Naive thymus-derived CD4-positive, alpha-beta T cell (primary cell): ENCODE measurements around the gene AACS. TPM values are rescaled to one million over a fixed set of nuclear protein-coding genes. Genes with fewer than 3 reads are reported as not detected.
A peak's percentile ranks its signal among the peaks of the same experiment; 100 is the strongest.

Source experiments
- ATAC-seq: fragments of 150-1000 bp; cut with Tn5 transposase; 2 replicates; pipeline ENCODE4 v1.10.0; 2021; ENCODE audit warnings: mild to moderate bottlenecking, moderate library complexity
- CTCF ChIA-PET: fragments of 350-600 bp; sonication (Branson Sonifier 250); formaldehyde crosslinking; loops from one replicate; lab custom pipeline; 2021; ENCODE audit warnings: antibody characterized with exemption; lab: Charles Lee
- POLR2A ChIA-PET: fragments of 350-600 bp; sonication (Branson Sonifier 250); formaldehyde crosslinking; loops from one replicate; lab custom pipeline; 2021; ENCODE audit warnings: antibody characterized with exemption, inconsistent platforms; lab: Charles Lee
- DNase-seq, 9 donors: peaks; one replicate each; pipeline versions ENCODE4 v3.0.0 to v3.0.0-alpha.2; 2020 to 2022; ENCODE audit warnings: mixed read lengths in 1 of 9
- H3K27ac ChIP-seq: one replicate; pipeline ENCODE4 v1.7.0; 2013; ENCODE audit warnings: mild to moderate bottlenecking, low read depth, low read length, moderate library complexity
- H3K27me3 ChIP-seq, 2 donors: one replicate each; pipeline ENCODE4 v1.7.0; 2013; ENCODE audit warnings: low read length in 2 of 2, mild to moderate bottlenecking in 2 of 2, moderate library complexity in 2 of 2; ENCODE audit not compliant: control insufficient read depth in 2 of 2, insufficient read depth in 2 of 2
- H3K36me3 ChIP-seq, 3 experiments: 1 replicate in 2 of 3; 2 replicates in 1 of 3; pipeline ENCODE4 v1.7.0; 2013; ENCODE audit warnings: low read length in 3 of 3, mild to moderate bottlenecking in 3 of 3, moderate library complexity in 1 of 3; ENCODE audit not compliant: insufficient read depth in 3 of 3, control insufficient read depth in 2 of 3
- H3K4me1 ChIP-seq, 2 donors: one replicate each; pipeline ENCODE4 v1.7.0; 2013; ENCODE audit warnings: low read length in 2 of 2, mild to moderate bottlenecking in 2 of 2, moderate library complexity in 1 of 2; ENCODE audit not compliant: control insufficient read depth in 2 of 2, insufficient read depth in 2 of 2
- H3K4me3 ChIP-seq: 2 replicates; pipeline ENCODE4 v1.7.0; 2013; ENCODE audit warnings: mild to moderate bottlenecking, low read length
- H3K9me3 ChIP-seq, 3 experiments: 1 replicate in 2 of 3; 2 replicates in 1 of 3; pipeline ENCODE4 v1.7.0; 2013; ENCODE audit warnings: low read length in 3 of 3; ENCODE audit not compliant: control insufficient read depth in 2 of 3
- H3K27ac Mint-ChIP-seq, 9 donors: one replicate each; pipeline ENCODE4 v1.8.0; 2020 to 2022; ENCODE audit warnings: mixed read lengths in 9 of 9, mild to moderate bottlenecking in 8 of 9, moderate library complexity in 5 of 9, inconsistent platforms in 2 of 9
- H3K27me3 Mint-ChIP-seq, 5 donors: one replicate each; pipeline ENCODE4 v1.8.0; 2021 to 2022; ENCODE audit warnings: mixed read lengths in 5 of 5, mild to moderate bottlenecking in 1 of 5
- H3K36me3 Mint-ChIP-seq, 5 donors: one replicate each; pipeline ENCODE4 v1.8.0; 2020 to 2022; ENCODE audit warnings: mixed read lengths in 5 of 5, mild to moderate bottlenecking in 3 of 5, inconsistent platforms in 1 of 5
- H3K4me1 Mint-ChIP-seq, 7 donors: one replicate each; pipeline ENCODE4 v1.8.0; 2020 to 2022; ENCODE audit warnings: mixed read lengths in 7 of 7, mild to moderate bottlenecking in 3 of 7, inconsistent platforms in 1 of 7
- H3K4me3 Mint-ChIP-seq, 10 donors: one replicate each; pipeline ENCODE4 v1.8.0; 2020 to 2022; ENCODE audit warnings: mild to moderate bottlenecking in 10 of 10, mixed read lengths in 10 of 10, moderate library complexity in 6 of 10, inconsistent platforms in 2 of 10
- H3K9me3 Mint-ChIP-seq, 11 donors: one replicate each; pipeline ENCODE4 v1.8.0; 2020 to 2022; ENCODE audit warnings: mixed read lengths in 11 of 11, mild to moderate bottlenecking in 4 of 11, inconsistent platforms in 1 of 11, moderate library complexity in 1 of 11
- intact Hi-C, 2 donors: fragments of 100-400 bp; cut with micrococcal nuclease; formaldehyde crosslinking; loops; one replicate each; pipeline ENCODE4 v1.15.1; 2023
- polyA plus RNA-seq, 2 donors: library from polyadenylated mRNA; unstranded; fragments of 300-500 nt; fragmentation: Illumina TruSeq; gene quantifications; one replicate each; pipeline ENCODE4 v1.2.3, GENCODE V29; 2021
- total RNA-seq, 6 experiments: library from RNA in 5 of 6; stranded (reverse) in 5 of 6; gene quantifications; 1 replicate in 5 of 6; 2 replicates in 1 of 6; pipeline ENCODE4 v1.2.3 and lab custom pipeline; 2021 to 2026

The AACS gene
- total and polyA plus RNA-seq, 7 experiments from 2014 or later, result 11.6 to 21.7 (median 14.8) TPM

GRCh38 chr12:125185740-125186470 lies 120.7 kb downstream of the AACS start, which contains the start of gene TMEM132B:
TMEM132B (plus strand) TSS chr12:125186386.
- peak; percentile 43 for ATAC-seq
- H3K4me3 Mint-ChIP-seq, result peak within 1 kb of the TSS in 7 of 10 donors; percentile 21 to 72 (median 54)
- intact Hi-C loops, result loop anchor here in 1 of 2 donors (10.0 kb wide), 1 partner anchor 201 kb away; the partner anchor contains the start of gene DHX37

DNA sequence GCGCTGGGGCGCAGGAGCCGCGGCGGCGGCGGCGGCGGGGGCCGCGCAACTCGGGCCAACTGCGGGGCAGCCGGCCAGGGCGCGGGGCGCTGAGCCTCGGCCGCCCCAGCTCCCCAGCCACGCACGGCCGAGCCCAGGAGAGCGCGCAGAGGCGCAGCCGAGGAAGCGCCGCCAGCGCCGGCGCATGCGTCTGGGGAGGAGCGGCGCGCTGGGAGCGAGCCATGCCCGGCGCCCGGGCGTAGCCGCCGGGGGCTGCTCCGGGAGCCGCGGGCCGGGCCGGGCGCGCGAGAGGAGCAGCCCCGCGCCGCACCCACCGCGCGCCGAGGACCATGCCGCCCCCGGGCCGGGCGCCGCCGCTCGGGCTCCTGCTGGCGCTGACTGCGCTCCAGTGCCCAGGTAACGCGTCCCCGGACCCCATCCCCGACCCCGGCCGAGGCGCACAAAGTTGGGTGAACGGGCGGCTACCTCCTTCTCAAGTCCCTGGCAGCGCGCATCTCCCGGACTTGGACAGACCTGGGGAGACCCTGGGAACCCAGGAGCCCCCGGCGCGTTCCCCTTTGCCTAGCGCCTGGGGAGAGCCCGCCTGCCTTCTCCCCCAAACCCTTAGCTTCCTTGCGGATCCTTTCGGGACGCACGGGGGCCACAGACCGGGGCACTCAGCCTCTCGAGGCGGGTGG lies 121.4 kb downstream of the AACS start:
- ChIA-PET POLR2A (no interaction called here), CTCF (no interaction called here)
- ATAC-seq (no peak), DNase-seq (no peak)
- Mint-ChIP-seq H3K36me3 (peaks cover 0 to under 1% (median 0%) of the 10 kb centered on the region in 5 donors), H3K4me1 (peaks cover 5 to 11% (median 7%) of the 10 kb centered on the region in 7 donors), H3K9me3 (peaks cover 0 to 2% (median 0%) of the 10 kb centered on the region in 11 donors), H3K27me3 (peaks cover 58 to 76% (median 71%) of the 10 kb centered on the region in 5 donors), H3K27ac (no peak overlapping the region), H3K4me3 (peak overlapping the region in 2 of 10 donors; percentile 33 to 53)
- H3K36me3 ChIP-seq, result no peaks in the 10 kb centered on the region
- H3K4me3 ChIP-seq, result no peak overlapping the region
- H3K4me1 ChIP-seq, result no peaks in the 10 kb centered on the region
- intact Hi-C loops, result loop anchor here in 1 of 2 donors (10.0 kb wide), 1 partner anchor 202 kb away; the partner anchor contains the start of gene DHX37
- H3K9me3 ChIP-seq, result no peaks in the 10 kb centered on the region
- H3K27ac ChIP-seq, result no peak overlapping the region
- H3K27me3 ChIP-seq, result peaks cover 0 to 8% of the 10 kb centered on the region in 2 donors

More at GRCh38 chr12:125185740-125186470, 120.7 kb downstream of the AACS start, which contains the start of gene TMEM132B:
- Histone ChIP-seq H3K36me3 (no peaks in the 10 kb centered on the region), H3K4me3 (no peak within 1 kb of the TSS), H3K27me3 (peaks cover 0 to 8% of the 10 kb centered on the region in 2 donors), H3K9me3 (no peaks in the 10 kb centered on the region), H3K27ac (no peak within 1 kb of the TSS), H3K4me1 (no peaks in the 10 kb centered on the region)
- Mint-ChIP-seq H3K4me1 (peaks cover 5 to 11% (median 7%) of the 10 kb centered on the region in 7 donors), H3K36me3 (no peaks in the 10 kb centered on the region), H3K9me3 (peaks cover 0 to 2% (median 0%) of the 10 kb centered on the region in 11 donors), H3K27me3 (peaks cover 58 to 78% (median 72%) of the 10 kb centered on the region in 5 donors), H3K27ac (no peak within 1 kb of the TSS)
- peak in 1 of 9 donors; percentile 54 for DNase-seq
- POLR2A ChIA-PET, result no interaction called here
- CTCF ChIA-PET, result no interaction called here

- peaks cover 0 to 4% (median 0%) of the 10 kb centered on the region in 5 donors for H3K36me3 Mint-ChIP-seq
- intact Hi-C loops, result loop anchor here in 1 of 2 donors (10.0 kb wide), 1 partner anchor 202 kb away; the partner anchor contains the start of gene DHX37
- no peak for DNase-seq
- H3K27me3 Mint-ChIP-seq, result peaks cover 59 to 74% (median 69%) of the 10 kb centered on the region in 5 donors
- Histone ChIP-seq H3K36me3 (no peaks in the 10 kb centered on the region), H3K4me1 (no peaks in the 10 kb centered on the region), H3K9me3 (no peaks in the 10 kb centered on the region), H3K27me3 (peaks cover 0 to 8% of the 10 kb centered on the region in 2 donors), H3K4me3 (no peak overlapping the region), H3K27ac (no peak overlapping the region)
- ChIA-PET CTCF (no interaction called here), POLR2A (no interaction called here)
- no peak overlapping the region for H3K27ac Mint-ChIP-seq
- peak overlapping the region in 4 of 10 donors; percentile 9 to 53 (median 32) for H3K4me3 Mint-ChIP-seq
- H3K4me1 Mint-ChIP-seq, result peaks cover 5 to 11% (median 7%) of the 10 kb centered on the region in 7 donors
- peaks cover 0 to 2% (median 0%) of the 10 kb centered on the region in 11 donors for H3K9me3 Mint-ChIP-seq
- no peak for ATAC-seq
These were observed 122.0 kb downstream of the AACS start for GRCh38 chr12:125187148-125187745.

DNA sequence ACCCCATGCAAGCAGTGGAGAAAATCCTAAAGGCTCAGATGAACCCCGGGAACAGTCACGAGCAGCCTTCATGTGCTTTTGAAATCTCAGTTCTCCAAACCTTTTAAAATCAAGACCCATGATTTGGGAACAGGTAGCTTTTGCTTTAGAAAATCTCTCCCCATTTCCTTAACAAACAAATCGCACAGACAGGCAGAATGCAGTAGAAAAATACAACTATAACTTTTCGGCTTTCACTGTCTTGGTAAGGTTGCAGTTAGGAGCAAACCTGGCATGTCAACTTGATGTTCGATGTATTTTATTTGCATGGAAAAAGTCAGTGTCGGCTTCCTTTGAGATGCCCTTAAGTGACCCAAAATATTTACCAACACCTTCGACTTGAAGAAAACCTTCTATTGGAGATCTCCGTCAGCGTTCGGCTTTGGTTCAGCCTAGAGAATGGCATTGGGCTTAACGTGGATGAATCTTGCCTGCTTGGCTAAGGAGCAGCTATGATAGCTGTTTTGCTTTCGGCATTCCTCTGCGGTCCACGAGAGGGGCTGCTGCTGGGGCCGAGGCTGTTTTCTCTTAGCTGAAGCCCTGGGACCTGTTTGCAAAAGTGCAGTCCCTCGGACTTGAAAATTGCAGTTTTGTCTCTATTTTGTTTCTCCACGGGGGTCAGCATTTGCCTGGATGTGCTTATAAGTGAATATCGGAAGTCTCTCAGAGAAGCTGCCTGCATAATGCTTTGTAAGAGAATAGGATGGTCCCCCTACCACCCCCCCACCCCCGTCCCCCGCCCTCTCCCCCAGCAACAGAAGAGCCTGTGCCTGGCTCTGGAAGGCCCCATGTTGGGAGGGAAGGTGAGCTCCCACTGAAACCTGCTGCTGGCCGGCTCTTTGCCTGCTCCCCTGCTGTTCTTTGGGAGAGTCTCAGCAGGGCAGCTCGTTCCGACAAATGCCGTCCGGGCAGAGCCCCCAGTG lies 122.8 kb downstream of the AACS start:
- intact Hi-C loops, result loop anchor here in 1 of 2 donors (10.0 kb wide), 1 partner anchor 203 kb away; the partner anchor contains the start of gene DHX37
- H3K9me3 ChIP-seq, result no peaks in the 10 kb centered on the region
- no peak overlapping the region for H3K4me3 ChIP-seq
- no peak for DNase-seq
- no peak for ATAC-seq
- CTCF ChIA-PET, result no interaction called here
- Mint-ChIP-seq H3K4me3 (peak overlapping the region in 9 of 10 donors; percentile 13 to 53 (median 33)), H3K27ac (no peak overlapping the region), H3K9me3 (peaks cover 0 to 2% (median 0%) of the 10 kb centered on the region in 11 donors), H3K36me3 (peaks cover 0 to 4% (median 0%) of the 10 kb centered on the region in 5 donors), H3K4me1 (peaks cover 4 to 11% (median 7%) of the 10 kb centered on the region in 7 donors), H3K27me3 (peaks cover 62 to 77% (median 73%) of the 10 kb centered on the region in 5 donors)
- peaks cover 0 to 8% of the 10 kb centered on the region in 2 donors for H3K27me3 ChIP-seq
- H3K27ac ChIP-seq, result no peak overlapping the region
- POLR2A ChIA-PET, result no interaction called here
- no peaks in the 10 kb centered on the region for H3K4me1 ChIP-seq
- H3K36me3 ChIP-seq, result no peaks in the 10 kb centered on the region

GRCh38 chr12:125189015-125189414 lies 123.8 kb downstream of the AACS start:
- Histone ChIP-seq H3K4me1 (no peaks in the 10 kb centered on the region), H3K27ac (no peak overlapping the region), H3K4me3 (no peak overlapping the region), H3K36me3 (no peaks in the 10 kb centered on the region), H3K9me3 (no peaks in the 10 kb centered on the region), H3K27me3 (peaks cover 0 to 3% of the 10 kb centered on the region in 2 donors)
- Mint-ChIP-seq H3K27ac (no peak overlapping the region), H3K4me1 (peaks cover 0 to 7% (median 5%) of the 10 kb centered on the region in 7 donors), H3K4me3 (no peak overlapping the region), H3K27me3 (peaks cover 64 to 78% (median 75%) of the 10 kb centered on the region in 5 donors), H3K9me3 (peaks cover 0 to 2% (median 0%) of the 10 kb centered on the region in 11 donors), H3K36me3 (peaks cover 0 to 4% (median 0%) of the 10 kb centered on the region in 5 donors)
- ATAC-seq (no peak), DNase-seq (no peak)
- ChIA-PET POLR2A (no interaction called here), CTCF (no interaction called here)
- intact Hi-C loops, result loop anchor here in 1 of 2 donors (10.0 kb wide), 1 partner anchor 204 kb away; the partner anchor contains the start of gene DHX37
